ENCODE data around the gene AP5B1.

The AP5B1 gene

GRCh38 chr11:65809496-65809895 is 28.7 kb upstream of the AP5B1 start:
- Mint-ChIP-seq H3K36me3 (ENCODE audit: low read depth) (no peaks in the 10 kb centered on the region), H3K9me3 (no peaks in the 10 kb centered on the region), H3K4me1 (ENCODE audit: low read depth) (no peaks in the 10 kb centered on the region), H3K27ac (no peak overlapping the region), H3K27me3 (peaks cover 4% of the 10 kb centered on the region), H3K4me3 (no peak overlapping the region)

- Mint-ChIP-seq H3K27ac (no peak overlapping the region), H3K9me3 (no peaks in the 10 kb centered on the region), H3K4me3 (no peak overlapping the region), H3K27me3 (peaks cover 8% of the 10 kb centered on the region), H3K4me1 (ENCODE audit: low read depth) (no peaks in the 10 kb centered on the region), H3K36me3 (ENCODE audit: low read depth) (no peaks in the 10 kb centered on the region)
Observed at GRCh38 chr11:65808744-65809341, 28.1 kb upstream of the AP5B1 start.

- Mint-ChIP-seq H3K4me3 (no peak overlapping the region), H3K36me3 (ENCODE audit: low read depth) (no peaks in the 10 kb centered on the region), H3K27me3 (peaks cover 21% of the 10 kb centered on the region), H3K4me1 (ENCODE audit: low read depth) (no peaks in the 10 kb centered on the region), H3K9me3 (no peaks in the 10 kb centered on the region), H3K27ac (no peak overlapping the region)
Observed at GRCh38 chr11:65806979-65807378, 26.2 kb upstream of the AP5B1 start.

- Mint-ChIP-seq H3K36me3 (ENCODE audit: low read depth) (no peaks in the 10 kb centered on the region), H3K9me3 (no peaks in the 10 kb centered on the region), H3K27ac (no peak overlapping the region), H3K27me3 (peaks cover 35% of the 10 kb centered on the region), H3K4me3 (no peak overlapping the region), H3K4me1 (ENCODE audit: low read depth) (no peaks in the 10 kb centered on the region)
Observed at GRCh38 chr11:65803797-65804492, 23.2 kb upstream of the AP5B1 start.

GRCh38 chr11:65802841-65803240 is 22.1 kb upstream of the AP5B1 start:
- Mint-ChIP-seq H3K4me3 (no peak overlapping the region), H3K27me3 (peaks cover 38% of the 10 kb centered on the region), H3K36me3 (ENCODE audit: low read depth) (no peaks in the 10 kb centered on the region), H3K4me1 (ENCODE audit: low read depth) (no peaks in the 10 kb centered on the region), H3K27ac (no peak overlapping the region), H3K9me3 (no peaks in the 10 kb centered on the region)

- H3K4me1 Mint-ChIP-seq (ENCODE audit: low read depth): no peaks in the 10 kb centered on the region
- no peaks in the 10 kb centered on the region for H3K9me3 Mint-ChIP-seq
- H3K36me3 Mint-ChIP-seq (ENCODE audit: low read depth): no peaks in the 10 kb centered on the region
- peaks cover 34% of the 10 kb centered on the region for H3K27me3 Mint-ChIP-seq
- no peak overlapping the region for H3K27ac Mint-ChIP-seq
- no peak overlapping the region for H3K4me3 Mint-ChIP-seq
Observed at GRCh38 chr11:65801153-65801987, 20.6 kb upstream of the AP5B1 start.

GRCh38 chr11:65798882-65799281 is 18.1 kb upstream of the AP5B1 start:
- H3K27ac Mint-ChIP-seq: no peak overlapping the region
- no peak overlapping the region for H3K4me3 Mint-ChIP-seq
- H3K4me1 Mint-ChIP-seq (ENCODE audit: low read depth): no peaks in the 10 kb centered on the region
- no peaks in the 10 kb centered on the region for H3K36me3 Mint-ChIP-seq (ENCODE audit: low read depth)
- peaks cover 30% of the 10 kb centered on the region for H3K27me3 Mint-ChIP-seq
- H3K9me3 Mint-ChIP-seq: no peaks in the 10 kb centered on the region

GRCh38 chr11:65797711-65798110 is 16.9 kb upstream of the AP5B1 start:
- no peaks in the 10 kb centered on the region for H3K4me1 Mint-ChIP-seq (ENCODE audit: low read depth)
- no peak overlapping the region for H3K27ac Mint-ChIP-seq
- no peaks in the 10 kb centered on the region for H3K9me3 Mint-ChIP-seq
- no peak overlapping the region for H3K4me3 Mint-ChIP-seq
- peaks cover 19% of the 10 kb centered on the region for H3K27me3 Mint-ChIP-seq
- no peaks in the 10 kb centered on the region for H3K36me3 Mint-ChIP-seq (ENCODE audit: low read depth)

- Mint-ChIP-seq H3K27me3 (peaks cover 17% of the 10 kb centered on the region), H3K36me3 (ENCODE audit: low read depth) (no peaks in the 10 kb centered on the region), H3K9me3 (no peaks in the 10 kb centered on the region), H3K4me1 (ENCODE audit: low read depth) (peaks cover 5% of the 10 kb centered on the region), H3K27ac (no peak overlapping the region), H3K4me3 (no peak overlapping the region)
Observed at GRCh38 chr11:65796726-65797601, 16.2 kb upstream of the AP5B1 start.

GRCh38 chr11:65794570-65795510 is 14.1 kb upstream of the AP5B1 start:
- Mint-ChIP-seq H3K27ac (no peak overlapping the region), H3K4me3 (no peak overlapping the region), H3K36me3 (ENCODE audit: low read depth) (no peaks in the 10 kb centered on the region), H3K9me3 (no peaks in the 10 kb centered on the region), H3K27me3 (peaks cover 12% of the 10 kb centered on the region), H3K4me1 (ENCODE audit: low read depth) (peaks cover 11% of the 10 kb centered on the region)

GRCh38 chr11:65793625-65794400 is 13.0 kb upstream of the AP5B1 start:
- H3K4me1 Mint-ChIP-seq (ENCODE audit: low read depth): peaks cover 15% of the 10 kb centered on the region
- no peaks in the 10 kb centered on the region for H3K36me3 Mint-ChIP-seq (ENCODE audit: low read depth)
- H3K27me3 Mint-ChIP-seq: peaks cover 17% of the 10 kb centered on the region
- no peaks in the 10 kb centered on the region for H3K9me3 Mint-ChIP-seq
- no peak overlapping the region for H3K4me3 Mint-ChIP-seq
- H3K27ac Mint-ChIP-seq: no peak overlapping the region

- Mint-ChIP-seq H3K9me3 (no peaks in the 10 kb centered on the region), H3K27ac (no peak overlapping the region), H3K36me3 (ENCODE audit: low read depth) (no peaks in the 10 kb centered on the region), H3K4me1 (ENCODE audit: low read depth) (peaks cover 18% of the 10 kb centered on the region), H3K27me3 (peaks cover 22% of the 10 kb centered on the region), H3K4me3 (no peak overlapping the region)
Observed at GRCh38 chr11:65793144-65793581, 12.4 kb upstream of the AP5B1 start.

- no peak overlapping the region for H3K4me3 Mint-ChIP-seq
- peak overlapping the region; percentile 76 for H3K27ac Mint-ChIP-seq
- H3K36me3 Mint-ChIP-seq (ENCODE audit: low read depth): no peaks in the 10 kb centered on the region
- peaks cover 21% of the 10 kb centered on the region for H3K4me1 Mint-ChIP-seq (ENCODE audit: low read depth)
- peaks cover 25% of the 10 kb centered on the region for H3K27me3 Mint-ChIP-seq
- no peaks in the 10 kb centered on the region for H3K9me3 Mint-ChIP-seq
Observed at GRCh38 chr11:65792456-65792855, 11.7 kb upstream of the AP5B1 start.
